K562 (cell line): Measurements from ENCODE around the gene HSP90AA1. TPM values are rescaled to one million over a fixed set of nuclear protein-coding genes. Genes with fewer than 3 reads are reported as not detected.

Experiments
- ATAC-seq: fragments of 200-7000 bp; cut with Tn5 transposase; 3 replicates; pipeline ENCODE4 v1.9.1; 2020; ENCODE audit warnings: moderate library complexity
- BruUV-seq: library from RNA; stranded (reverse); fragments of 400-500 nt; replicated peaks from 2 replicates; lab custom pipeline; 2021; lab: Mats Ljungman, UMichigan
- CTCF ChIA-PET: fragments of 300-600 bp; formaldehyde crosslinking; extraction: SDS; loops from one replicate; lab custom pipeline; 2021; ENCODE audit warnings: low intra/inter-chr PET ratio; lab: Yijun Ruan, JAX
- POLR2A ChIA-PET: fragments of 300-600, 350-650 bp; sonication (Branson Sonifier 250); formaldehyde crosslinking; extraction: SDS; loops from one replicate; lab custom pipeline; 2021; ENCODE audit warnings: antibody characterized with exemption, inconsistent platforms; lab: Yijun Ruan, JAX
- DNase-seq, 4 experiments: peaks; one replicate each; pipeline versions ENCODE4 v3.0.0 to v3.0.0-alpha.2; 2011 to 2018; ENCODE audit warnings: low spot score in 3 of 4, mixed read lengths in 3 of 4; ENCODE audit errors: extremely low read depth in 1 of 4
- FAIRE-seq: peaks from 2 replicates; lab custom pipeline; 2011; peaks lifted over from hg19 to GRCh38; lab: Jason Lieb, UNC
- H2AFZ ChIP-seq: 2 replicates; pipeline ENCODE4 v1.6.0; 2011; ENCODE audit warnings: low read depth, low read length, control low read depth, inconsistent platforms
- H3K27ac ChIP-seq: fragments of 200-600 bp; 3 replicates; pipeline ENCODE4 v1.8.0; 2011; ENCODE audit warnings: low read depth, mild to moderate bottlenecking, control low read depth, inconsistent platforms, low read length, moderate library complexity, mixed read lengths; ENCODE audit errors: extremely low read depth
- H3K27me3 ChIP-seq, 2 experiments: fragments of 300-600 bp in 1 of 2; 2 replicates in 1 of 2; 3 replicates in 1 of 2; pipeline versions ENCODE4 v1.6.0 to v1.8.0; 2011; ENCODE audit warnings: inconsistent platforms in 2 of 2, low read length in 2 of 2, mild to moderate bottlenecking in 1 of 2, mixed read lengths in 1 of 2, moderate library complexity in 1 of 2; ENCODE audit not compliant: control insufficient read depth in 2 of 2, insufficient read depth in 2 of 2
- H3K36me3 ChIP-seq: fragments of 300-600 bp; 3 replicates; pipeline ENCODE4 v1.8.0; 2011; ENCODE audit warnings: mild to moderate bottlenecking, low read length, inconsistent platforms; ENCODE audit not compliant: control insufficient read depth, insufficient read depth
- H3K4me1 ChIP-seq, 2 experiments: fragments of 200-600 bp in 1 of 2; replicated peaks in 1 of 2; 2 replicates in 1 of 2; 3 replicates in 1 of 2; pipeline versions ENCODE4 v1.5.1 to v1.8.0; 2011; ENCODE audit warnings: inconsistent platforms in 2 of 2, low read length in 2 of 2, mild to moderate bottlenecking in 1 of 2, mixed read lengths in 1 of 2, moderate library complexity in 1 of 2; ENCODE audit not compliant: control insufficient read depth in 2 of 2, insufficient read depth in 2 of 2
- H3K4me2 ChIP-seq: 2 replicates; pipeline ENCODE4 v1.6.1; 2011; ENCODE audit warnings: low read length, control low read depth, inconsistent platforms, mixed read lengths; ENCODE audit not compliant: insufficient read depth
- H3K4me3 ChIP-seq: fragments of 200-600 bp; sonication (generic), shearing (Covaris generic); 2 replicates; pipeline ENCODE4 v1.5.1; 2016; ENCODE audit warnings: control low read depth, inconsistent platforms
- H3K79me2 ChIP-seq: fragments of 200-600 bp; 3 replicates; pipeline ENCODE4 v1.8.0; 2011; ENCODE audit warnings: low read length, inconsistent platforms; ENCODE audit not compliant: control insufficient read depth, insufficient read depth
- H3K9ac ChIP-seq, 2 experiments: 2 replicates each; pipeline versions ENCODE4 v1.6.0 to v1.6.1; 2011; ENCODE audit warnings: low read depth in 2 of 2, low read length in 2 of 2, control low read depth in 1 of 2, inconsistent platforms in 1 of 2, mild to moderate bottlenecking in 1 of 2, mixed read lengths in 1 of 2; ENCODE audit not compliant: insufficient read depth in 1 of 2
- H3K9me1 ChIP-seq: one replicate; pipeline ENCODE4 v1.6.0; 2011; ENCODE audit warnings: inconsistent platforms, mild to moderate bottlenecking, low read length, moderate library complexity; ENCODE audit not compliant: control insufficient read depth, insufficient read depth
- H3K9me3 ChIP-seq: replicated peaks from 2 replicates; pipeline ENCODE4 v1.5.1; 2011; ENCODE audit warnings: low read depth, low read length, inconsistent platforms; ENCODE audit not compliant: control insufficient read depth, insufficient read depth
- H4K20me1 ChIP-seq: replicated peaks from 2 replicates; pipeline ENCODE4 v1.6.1; 2011; ENCODE audit warnings: low read length, inconsistent platforms, mixed read lengths; ENCODE audit not compliant: control insufficient read depth, insufficient read depth
- DNMT1 ChIP-seq: fragments of 450-650 bp; IDR thresholded peaks from 2 replicates; pipeline ENCODE4 v1.6.1; 2016; ENCODE audit warnings: antibody characterized with exemption, mild to moderate bottlenecking
- HDAC6 ChIP-seq: IDR thresholded peaks from 2 replicates; pipeline ENCODE4 v1.6.1; 2012; ENCODE audit warnings: low read depth, mild to moderate bottlenecking, control low read depth, inconsistent platforms, low read length, moderate library complexity
- MXD1 ChIP-seq: fragments of 250-450 bp; sonication (Bioruptor Pico); IDR thresholded peaks from 2 replicates; pipeline ENCODE4 v1.8.0; 2021; ENCODE audit warnings: borderline replicate concordance, mild to moderate bottlenecking, moderate library complexity; ENCODE audit not compliant: poor library complexity, severe bottlenecking
- NFXL1 ChIP-seq: fragments of 450-650 bp; formaldehyde crosslinking; IDR thresholded peaks from 2 replicates; pipeline ENCODE4 v1.4.0; 2021; ENCODE audit warnings: mild to moderate bottlenecking
- TCF7 ChIP-seq: sonication (generic); IDR thresholded peaks from 2 replicates; pipeline ENCODE4 v1.6.1; 2016; ENCODE audit warnings: antibody characterized with exemption, borderline replicate concordance
- ZEB2 ChIP-seq: fragments of 450-650 bp; IDR thresholded peaks from 2 replicates; pipeline ENCODE4 v1.6.1; 2016
- ZNF785 ChIP-seq: fragments of 250-450 bp; sonication (Bioruptor Pico); IDR thresholded peaks from 2 replicates; pipeline ENCODE4 v1.4.0; 2020; ENCODE audit warnings: mild to moderate bottlenecking
- WGBS: fragments of 100-300 bp; shearing (Covaris generic); methylation state at CpG from one replicate; pipeline ENCODE4 v1.1.6; 2016; ENCODE audit warnings: low coverage, mixed read lengths; ENCODE audit not compliant: insufficient coverage; ENCODE audit errors: missing lambda C conversion rate; 5-methylcytosine and 5-hydroxymethylcytosine counted together
- in situ Hi-C: fragments of 300-500 bp; cut with MboI; formaldehyde crosslinking; loops from 4 replicates; pipeline ENCODE4 v1.15.0; 2018; ENCODE audit warnings: inconsistent platforms, mixed read lengths
- intact Hi-C: fragments of 100-400 bp; cut with micrococcal nuclease; formaldehyde crosslinking; loops from 2 replicates; pipeline ENCODE4 v1.14.2; 2022
- polyA plus RNA-seq, 8 experiments: library from polyadenylated mRNA; depleted of rRNA in 4 of 8; stranded (reverse) in 5 of 8; unstranded in 3 of 8; fragments of >200 nt; fragmentation: Nextera tagmentation in 2 of 8; fragmentation: Illumina TruSeq in 1 of 8; extraction: Ambion mirVana in 2 of 8; extraction: Trizol in 1 of 8; gene quantifications; 2 replicates each; pipeline versions ENCODE4 v1.2.1 to v1.2.3, GENCODE V29; 2011 to 2014; ENCODE audit warnings: inconsistent platforms in 1 of 8, missing spikeins in 1 of 8
- total RNA-seq, 7 experiments: library from RNA; depleted of rRNA in 6 of 7; stranded (reverse); fragments of >200 nt in 6 of 7; fragmentation: Illumina TruSeq in 2 of 7; extraction: Trizol in 2 of 7; gene quantifications; 2 replicates each; pipeline versions ENCODE4 v1.2.1 to v1.2.3, GENCODE V29; 2011 to 2021; ENCODE audit warnings: low replicate concordance in 1 of 7
- TF ChIP-seq, protein P1 (sequence below): fragments of 450-650 bp; formaldehyde crosslinking; conservative IDR thresholded peaks from 2 replicates; pipeline ENCODE4 v1.4.0; 2022; ENCODE audit warnings: mild to moderate bottlenecking, missing genetic modification characterization

HSP90AA1 gene
- total and polyA plus RNA-seq, 9 of the 15 experiments (the other 6 are each of a cell fraction or from before 2014, with no cell fraction given) = 377 to 1,731 (median 879) TPM

- BruUV-seq = no TSS peak
- POLR2A ChIA-PET = interaction anchor here (0.9 kb wide), 1 partner anchor 48 kb away, joined by 3 read pairs; no protein-coding TSS in a partner anchor
- Histone ChIP-seq H4K20me1 (no peaks in the 10 kb centered on the region), H3K4me3 (no peak overlapping the region), H3K27me3 (no peaks in the 10 kb centered on the region), H2AFZ (no peak overlapping the region), H3K9me3 (no peaks in the 10 kb centered on the region), H3K79me2 (no peaks in the 10 kb centered on the region), H3K4me2 (no peak overlapping the region), H3K36me3 (peaks cover 90% of the 10 kb centered on the region), H3K9me1 (no peaks in the 10 kb centered on the region), H3K27ac (no peak overlapping the region), H3K9ac (no peak overlapping the region)
- FAIRE-seq (no peak), DNase-seq (no peak)
- in situ Hi-C loops (no loop called here), intact Hi-C loops (no loop called here)
- CTCF ChIA-PET = no interaction called here
- 86% methylated on average over 1 of the region's 1 CpG for WGBS
- TF ChIP-seq ZEB2 (no peak), NFXL1 (CRISPR knock-in tag) (no peak), TCF7 (no peak), ZNF785 (CRISPR knock-in tag) (no peak), HDAC6 (no peak), DNMT1 (no peak), MXD1 (CRISPR knock-in tag) (no peak)
- TF ChIP-seq, protein P1, sequence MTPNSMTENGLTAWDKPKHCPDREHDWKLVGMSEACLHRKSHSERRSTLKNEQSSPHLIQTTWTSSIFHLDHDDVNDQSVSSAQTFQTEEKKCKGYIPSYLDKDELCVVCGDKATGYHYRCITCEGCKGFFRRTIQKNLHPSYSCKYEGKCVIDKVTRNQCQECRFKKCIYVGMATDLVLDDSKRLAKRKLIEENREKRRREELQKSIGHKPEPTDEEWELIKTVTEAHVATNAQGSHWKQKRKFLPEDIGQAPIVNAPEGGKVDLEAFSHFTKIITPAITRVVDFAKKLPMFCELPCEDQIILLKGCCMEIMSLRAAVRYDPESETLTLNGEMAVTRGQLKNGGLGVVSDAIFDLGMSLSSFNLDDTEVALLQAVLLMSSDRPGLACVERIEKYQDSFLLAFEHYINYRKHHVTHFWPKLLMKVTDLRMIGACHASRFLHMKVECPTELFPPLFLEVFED (CRISPR knock-in tag) = no peak
- TF ChIP-seq, all 486 proteins: peak for 0
- ATAC-seq = no peak
- H3K4me1 ChIP-seq = no peaks in the 10 kb centered on the region
These were observed 49.2 kb downstream of the HSP90AA1 start for GRCh38 chr14:102037686-102038085.
